ENCODE results near the gene ZNF444. TPM values are rescaled to one million over a fixed set of nuclear protein-coding genes. Genes with fewer than 3 reads are reported as not detected.

The ZNF444 gene
- polyA plus RNA-seq, 1 donor (not counting 4 experiments of a cell fraction or from before 2014, with no cell fraction given) = 9.1 TPM

GRCh38 chr19:56189785-56190184, 48.7 kb downstream of the ZNF444 start:
- no peak overlapping the region for H3K9ac ChIP-seq (ENCODE audit: control insufficient read depth, extremely low read depth, insufficient read depth, low read length)
- no peak overlapping the region for H3K27ac ChIP-seq (ENCODE audit: control insufficient read depth, insufficient read depth, low read length)
- H3K9me1 ChIP-seq (ENCODE audit: control insufficient read depth, extremely low read depth, insufficient read depth, low read length) = no peaks in the 10 kb centered on the region
- TF ChIP-seq EZH2 (IDR thresholded peaks at IDR 0.05; ENCODE audit: low read length) = no peak
- TF ChIP-seq CTCF (optimal IDR thresholded peaks at IDR 0.05 in 1 of 3, IDR thresholded peaks at IDR 0.05 in 1 of 3, conservative IDR thresholded peaks at IDR 0.05 in 1 of 3; ENCODE audit: extremely low read depth in 1 of 3, insufficient read depth in 2 of 3, low read length in 3 of 3) = no peak
- no peaks in the 10 kb centered on the region for H3K9me3 ChIP-seq (ENCODE audit: control insufficient read depth, low read depth, low read length)
- H3K79me2 ChIP-seq (ENCODE audit: control insufficient read depth, insufficient read depth, low read length) = no peaks in the 10 kb centered on the region
- H3K4me2 ChIP-seq (ENCODE audit: control insufficient read depth, extremely low read depth, insufficient read depth, low read depth, low read length) = no peak overlapping the region
- no peak for DNase-seq (ENCODE audit: low read depth, low spot score)
- no peak for FAIRE-seq
- no peaks in the 10 kb centered on the region for H4K20me1 ChIP-seq (ENCODE audit: control insufficient read depth, extremely low read depth, insufficient read depth, low read length)
- no peaks in the 10 kb centered on the region for H3K27me3 ChIP-seq (ENCODE audit: control insufficient read depth, extremely low read depth, insufficient read depth, low read length)
- dilution Hi-C loops (cut with MboI; ENCODE audit: extremely low pct_ligation_motif_present, low sequenced_read_pairs) = no loop called here
- no peak overlapping the region for H3K4me3 ChIP-seq (ENCODE audit: control insufficient read depth in 2 of 3, extremely low read depth in 1 of 3, insufficient read depth in 2 of 3, low read depth in 1 of 3, low read length in 3 of 3)
- no peaks in the 10 kb centered on the region for H3K4me1 ChIP-seq (ENCODE audit: control insufficient read depth, extremely low read depth, insufficient read depth, low read length)
- no peak overlapping the region for H2AFZ ChIP-seq (ENCODE audit: control insufficient read depth, low read length)
- no peaks in the 10 kb centered on the region for H3K36me3 ChIP-seq (ENCODE audit: control insufficient read depth in 2 of 2, extremely low read depth in 1 of 2, insufficient read depth in 2 of 2, low read length in 2 of 2)

DNA sequence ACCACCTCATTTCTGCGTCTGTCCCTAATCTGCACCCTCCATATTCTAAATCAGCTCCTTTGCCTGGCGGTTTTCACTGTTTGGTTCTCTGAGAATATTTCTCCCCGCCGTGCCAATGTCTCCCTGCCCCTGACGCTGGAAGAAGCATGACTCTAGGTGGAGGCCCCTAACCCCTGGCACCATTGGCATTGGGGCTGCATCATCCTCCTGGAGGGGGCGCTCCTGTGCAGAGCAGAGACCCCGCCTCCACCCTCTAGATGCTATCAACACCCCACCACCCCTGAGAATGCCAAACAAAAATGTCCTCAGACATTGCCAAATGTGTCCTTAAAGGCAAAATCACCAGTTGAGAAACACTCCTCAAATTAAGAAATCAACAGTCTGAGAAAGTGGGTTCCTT, 50.0 kb downstream of the ZNF444 start:
- no peaks in the 10 kb centered on the region for H3K79me2 ChIP-seq (ENCODE audit: control insufficient read depth, insufficient read depth, low read length)
- TF ChIP-seq CTCF (optimal IDR thresholded peaks at IDR 0.05 in 1 of 3, IDR thresholded peaks at IDR 0.05 in 1 of 3, conservative IDR thresholded peaks at IDR 0.05 in 1 of 3; ENCODE audit: extremely low read depth in 1 of 3, insufficient read depth in 2 of 3, low read length in 3 of 3) (no peak), EZH2 (IDR thresholded peaks at IDR 0.05; ENCODE audit: low read length) (no peak)
- H2AFZ ChIP-seq (ENCODE audit: control insufficient read depth, low read length) = no peak overlapping the region
- H3K4me2 ChIP-seq (ENCODE audit: control insufficient read depth, extremely low read depth, insufficient read depth, low read depth, low read length) = no peak overlapping the region
- dilution Hi-C loops (cut with MboI; ENCODE audit: extremely low pct_ligation_motif_present, low sequenced_read_pairs) = no loop called here
- DNase-seq (ENCODE audit: low read depth, low spot score) (no peak), FAIRE-seq (no peak)
- H3K27ac ChIP-seq (ENCODE audit: control insufficient read depth, insufficient read depth, low read length) = no peak overlapping the region
- H4K20me1 ChIP-seq (ENCODE audit: control insufficient read depth, extremely low read depth, insufficient read depth, low read length) = no peaks in the 10 kb centered on the region
- H3K9ac ChIP-seq (ENCODE audit: control insufficient read depth, extremely low read depth, insufficient read depth, low read length) = no peak overlapping the region
- no peaks in the 10 kb centered on the region for H3K9me1 ChIP-seq (ENCODE audit: control insufficient read depth, extremely low read depth, insufficient read depth, low read length)
- H3K4me1 ChIP-seq (ENCODE audit: control insufficient read depth, extremely low read depth, insufficient read depth, low read length) = no peaks in the 10 kb centered on the region
- H3K27me3 ChIP-seq (ENCODE audit: control insufficient read depth, extremely low read depth, insufficient read depth, low read length) = no peaks in the 10 kb centered on the region
- no peaks in the 10 kb centered on the region for H3K9me3 ChIP-seq (ENCODE audit: control insufficient read depth, low read depth, low read length)
- no peak overlapping the region for H3K4me3 ChIP-seq (ENCODE audit: control insufficient read depth in 2 of 3, extremely low read depth in 1 of 3, insufficient read depth in 2 of 3, low read depth in 1 of 3, low read length in 3 of 3)
- H3K36me3 ChIP-seq (ENCODE audit: control insufficient read depth in 2 of 2, extremely low read depth in 1 of 2, insufficient read depth in 2 of 2, low read length in 2 of 2) = no peaks in the 10 kb centered on the region

All from keratinocyte (primary cell).